ENCODE data around the gene CPHXL2. TPM values are rescaled to one million over a fixed set of nuclear protein-coding genes. Genes with fewer than 3 reads are reported as not detected.

The CPHXL2 gene
- total RNA-seq, 2 donors from 2014 or later = not detected

DNA sequence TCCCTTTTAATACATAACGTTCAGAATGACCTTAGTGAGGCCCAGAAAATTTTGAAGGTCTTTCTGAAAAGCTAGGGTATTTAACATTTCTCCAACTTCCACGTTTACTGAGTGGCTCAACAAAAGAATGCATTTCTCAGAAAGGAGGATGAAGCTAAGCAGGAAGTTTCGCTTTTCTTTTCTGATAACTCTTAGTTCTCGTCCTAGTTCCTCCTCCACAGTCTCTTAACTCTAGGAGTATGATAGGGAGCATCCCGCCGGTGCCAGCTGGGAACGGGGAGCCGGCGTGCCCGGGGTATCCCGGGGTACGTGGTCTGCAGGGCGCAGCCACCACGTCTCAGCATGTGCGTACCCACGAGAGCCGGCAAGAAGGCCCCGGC is 29.7 kb downstream of the CPHXL2 start:
- ATAC-seq (ENCODE audit: insufficient number of reproducible peaks, low FRiP score, low read depth) = no peak
- H3K4me1 ChIP-seq (ENCODE audit: control insufficient read depth in 1 of 2, low read depth in 2 of 2) = peaks cover 25 to 44% of the 10 kb centered on the region in 2 donors
- DNase-seq (ENCODE audit: low spot score) = no peak
- H3K4me3 ChIP-seq = peak overlapping the region; percentile 91
- TF ChIP-seq, protein P1, sequence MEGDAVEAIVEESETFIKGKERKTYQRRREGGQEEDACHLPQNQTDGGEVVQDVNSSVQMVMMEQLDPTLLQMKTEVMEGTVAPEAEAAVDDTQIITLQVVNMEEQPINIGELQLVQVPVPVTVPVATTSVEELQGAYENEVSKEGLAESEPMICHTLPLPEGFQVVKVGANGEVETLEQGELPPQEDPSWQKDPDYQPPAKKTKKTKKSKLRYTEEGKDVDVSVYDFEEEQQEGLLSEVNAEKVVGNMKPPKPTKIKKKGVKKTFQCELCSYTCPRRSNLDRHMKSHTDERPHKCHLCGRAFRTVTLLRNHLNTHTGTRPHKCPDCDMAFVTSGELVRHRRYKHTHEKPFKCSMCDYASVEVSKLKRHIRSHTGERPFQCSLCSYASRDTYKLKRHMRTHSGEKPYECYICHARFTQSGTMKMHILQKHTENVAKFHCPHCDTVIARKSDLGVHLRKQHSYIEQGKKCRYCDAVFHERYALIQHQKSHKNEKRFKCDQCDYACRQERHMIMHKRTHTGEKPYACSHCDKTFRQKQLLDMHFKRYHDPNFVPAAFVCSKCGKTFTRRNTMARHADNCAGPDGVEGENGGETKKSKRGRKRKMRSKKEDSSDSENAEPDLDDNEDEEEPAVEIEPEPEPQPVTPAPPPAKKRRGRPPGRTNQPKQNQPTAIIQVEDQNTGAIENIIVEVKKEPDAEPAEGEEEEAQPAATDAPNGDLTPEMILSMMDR (IDR thresholded peaks at IDR 0.05) = no peak
- no peaks in the 10 kb centered on the region for H3K9me3 ChIP-seq
- peak overlapping the region; percentile 98 for H3K27ac ChIP-seq
- peaks cover 4% of the 10 kb centered on the region for H3K36me3 ChIP-seq
- H3K27me3 ChIP-seq (replicated peaks; ENCODE audit: insufficient read depth) = no peaks in the 10 kb centered on the region

DNA sequence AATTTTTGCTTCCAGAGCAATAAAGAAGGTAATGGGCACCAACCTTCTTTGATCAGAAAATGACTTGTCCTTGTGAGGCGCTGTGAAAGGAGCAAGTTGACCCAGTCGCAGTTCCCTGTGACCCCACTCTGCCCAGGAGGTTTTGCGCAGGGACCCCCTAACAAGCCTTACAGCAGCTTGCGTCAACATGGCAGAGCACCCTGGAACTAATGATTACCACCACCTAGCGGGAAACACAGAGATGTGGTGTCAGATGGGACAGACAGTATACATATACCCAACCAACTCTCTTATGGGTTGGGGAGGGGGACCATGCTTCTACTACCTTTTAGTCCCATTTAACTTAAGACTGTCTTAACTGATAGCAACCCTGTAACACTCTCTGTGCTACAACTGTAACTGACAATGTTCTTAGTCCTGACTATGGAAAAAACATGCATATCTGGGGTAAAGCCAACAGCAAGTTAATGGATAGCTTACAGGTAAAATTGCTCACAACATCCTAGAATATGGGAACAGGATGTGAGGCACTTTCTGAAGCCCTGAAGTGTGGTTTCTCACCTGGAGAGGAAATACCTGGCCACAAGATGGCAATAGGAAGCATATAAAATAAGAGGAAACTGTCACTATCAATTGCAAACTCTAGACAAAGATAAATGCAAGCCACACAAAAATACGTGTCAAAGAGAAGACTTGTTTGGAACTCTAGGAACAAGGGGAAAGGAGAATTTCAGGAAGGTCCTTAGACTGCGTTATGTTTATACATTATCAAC is 32.4 kb downstream of the CPHXL2 start:
- DNase-seq (ENCODE audit: low spot score) (no peak), ATAC-seq (ENCODE audit: insufficient number of reproducible peaks, low FRiP score, low read depth) (no peak)
- no peak overlapping the region for H3K4me3 ChIP-seq
- no peak overlapping the region for H3K27ac ChIP-seq
- H3K9me3 ChIP-seq = no peaks in the 10 kb centered on the region
- peaks cover 7 to 19% of the 10 kb centered on the region in 2 donors for H3K4me1 ChIP-seq (ENCODE audit: control insufficient read depth in 1 of 2, low read depth in 2 of 2)
- H3K36me3 ChIP-seq = peaks cover 25% of the 10 kb centered on the region
- TF ChIP-seq, protein P1 (IDR thresholded peaks at IDR 0.05) = no peak
- H3K27me3 ChIP-seq (replicated peaks; ENCODE audit: insufficient read depth) = no peaks in the 10 kb centered on the region

DNA sequence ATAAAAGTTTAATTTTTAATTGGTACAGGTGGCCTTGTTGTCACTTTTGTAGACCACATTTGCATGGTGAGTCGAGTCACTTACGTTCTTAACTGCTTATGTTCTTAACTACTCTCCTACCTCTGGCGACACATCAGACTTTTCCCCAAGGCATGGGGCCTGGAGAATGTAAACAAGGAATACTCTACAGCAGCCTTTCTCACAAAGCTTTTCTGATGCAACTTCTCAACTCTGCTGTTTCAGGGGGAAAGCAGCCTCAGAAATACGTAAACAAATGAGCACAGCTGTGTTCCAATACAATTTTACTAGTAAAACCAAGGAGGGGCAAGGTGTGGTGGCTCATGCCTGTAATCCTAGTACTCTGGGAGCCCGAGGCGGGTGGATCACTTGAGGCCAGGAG is 36.2 kb downstream of the CPHXL2 start:
- Histone ChIP-seq H3K9me3 (no peaks in the 10 kb centered on the region), H3K4me1 (ENCODE audit: control insufficient read depth in 1 of 2, low read depth in 2 of 2) (peaks cover 0 to 6% of the 10 kb centered on the region in 2 donors), H3K4me3 (no peak overlapping the region), H3K27me3 (replicated peaks; ENCODE audit: insufficient read depth) (no peaks in the 10 kb centered on the region), H3K27ac (no peak overlapping the region), H3K36me3 (peaks cover 52% of the 10 kb centered on the region)
- TF ChIP-seq, protein P1 (IDR thresholded peaks at IDR 0.05) = no peak
- DNase-seq (ENCODE audit: low spot score) (no peak), ATAC-seq (ENCODE audit: insufficient number of reproducible peaks, low FRiP score, low read depth) (no peak)

DNA sequence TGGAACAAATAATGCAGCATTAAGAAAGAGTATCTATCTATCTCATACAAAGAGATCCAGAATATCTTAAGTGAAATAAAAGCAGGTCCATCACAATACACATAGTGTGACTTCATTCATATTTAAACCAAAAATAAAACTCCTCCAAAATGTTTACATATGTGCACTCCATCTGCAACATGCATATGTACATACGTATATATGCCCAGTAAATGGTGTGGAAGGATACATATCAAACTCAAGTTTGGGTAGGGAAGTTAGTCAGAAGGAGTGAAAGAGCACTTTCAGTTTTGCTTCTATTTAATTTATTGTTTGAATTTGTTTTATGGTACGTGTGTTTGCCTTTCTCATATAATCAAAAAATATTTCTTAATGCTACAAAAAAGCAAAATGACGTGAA is 41.8 kb downstream of the CPHXL2 start:
- ATAC-seq (ENCODE audit: insufficient number of reproducible peaks, low FRiP score, low read depth) (no peak), DNase-seq (ENCODE audit: low spot score) (no peak)
- no peaks in the 10 kb centered on the region for H3K9me3 ChIP-seq
- H3K27me3 ChIP-seq (replicated peaks; ENCODE audit: insufficient read depth) = no peaks in the 10 kb centered on the region
- H3K27ac ChIP-seq = no peak overlapping the region
- TF ChIP-seq, protein P1 (IDR thresholded peaks at IDR 0.05) = no peak
- no peak overlapping the region for H3K4me3 ChIP-seq
- peaks cover 86% of the 10 kb centered on the region for H3K36me3 ChIP-seq
- no peaks in the 10 kb centered on the region for H3K4me1 ChIP-seq (ENCODE audit: control insufficient read depth in 1 of 2, low read depth in 2 of 2)

DNA sequence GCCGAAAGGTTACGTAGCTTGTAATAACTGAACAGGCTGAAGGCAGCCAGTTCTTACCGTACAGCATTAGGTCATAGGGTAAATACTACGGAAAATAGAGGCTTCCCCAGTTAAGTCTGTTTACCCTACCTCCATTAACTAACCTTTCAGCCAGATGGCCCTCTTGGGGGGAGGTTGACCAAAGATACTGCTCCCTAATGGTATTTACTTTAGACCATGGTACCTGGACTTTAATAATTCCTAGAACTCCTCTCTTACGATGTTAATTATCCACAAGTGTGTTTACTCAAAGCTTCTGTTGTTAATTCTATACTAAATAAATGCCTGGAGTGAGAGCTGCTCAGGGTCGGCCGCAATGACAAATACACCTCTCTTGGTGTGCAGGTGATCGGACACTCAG is 44.0 kb downstream of the CPHXL2 start:
- TF ChIP-seq, protein P1 (IDR thresholded peaks at IDR 0.05) = no peak
- no peak overlapping the region for H3K4me3 ChIP-seq
- H3K27me3 ChIP-seq (replicated peaks; ENCODE audit: insufficient read depth) = no peaks in the 10 kb centered on the region
- H3K36me3 ChIP-seq = peaks cover 93% of the 10 kb centered on the region
- H3K27ac ChIP-seq = no peak overlapping the region
- no peaks in the 10 kb centered on the region for H3K4me1 ChIP-seq (ENCODE audit: control insufficient read depth in 1 of 2, low read depth in 2 of 2)
- no peak for DNase-seq (ENCODE audit: low spot score)
- H3K9me3 ChIP-seq = no peaks in the 10 kb centered on the region
- no peak for ATAC-seq (ENCODE audit: insufficient number of reproducible peaks, low FRiP score, low read depth)

Data from thoracic aorta (tissue), 2 donors.